ENCODE data around the gene TBX19.

Gene TBX19

DNA sequence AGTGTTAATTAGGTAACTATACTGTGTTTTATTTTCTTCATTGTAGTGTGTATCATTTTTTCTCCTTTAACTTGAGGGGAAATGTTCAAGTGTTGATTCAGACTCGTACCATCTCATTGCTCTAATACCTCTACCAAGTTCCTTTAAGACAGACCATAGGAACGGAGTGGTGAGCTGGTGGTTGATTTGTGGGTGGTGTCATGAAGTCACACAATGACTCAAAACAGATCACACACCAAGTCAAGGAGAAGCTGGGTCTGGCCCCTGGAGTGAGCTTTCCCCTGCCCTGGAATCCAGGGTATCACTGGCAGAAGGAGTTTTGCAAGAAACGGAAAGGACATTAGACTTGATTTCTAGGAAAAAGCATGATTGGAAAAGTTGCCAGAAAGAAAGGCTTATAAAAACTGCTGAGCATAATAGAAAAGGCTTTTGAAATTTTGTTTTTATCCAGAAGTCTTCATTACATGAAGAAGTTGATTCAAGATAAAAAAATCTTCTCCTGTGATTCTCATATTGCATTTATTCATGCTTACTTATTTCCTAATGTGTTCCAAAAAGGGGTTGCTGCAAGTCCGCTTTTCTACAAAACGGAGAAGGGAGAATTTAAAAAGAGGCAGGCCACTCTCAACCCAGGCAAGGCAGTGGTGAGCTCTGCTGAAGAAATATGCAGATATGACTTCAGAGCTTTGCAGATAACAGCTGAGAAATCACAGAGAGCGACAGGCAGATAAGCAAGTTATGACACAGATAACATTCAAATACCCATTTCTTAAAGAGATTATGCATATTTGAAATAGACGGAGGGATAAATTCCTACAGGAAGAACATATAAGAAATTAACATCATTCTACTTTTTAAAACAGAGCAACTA, 79.7 kb downstream of the TBX19 start:
- DNase-seq (ENCODE audit: low spot score): no peak

DNA sequence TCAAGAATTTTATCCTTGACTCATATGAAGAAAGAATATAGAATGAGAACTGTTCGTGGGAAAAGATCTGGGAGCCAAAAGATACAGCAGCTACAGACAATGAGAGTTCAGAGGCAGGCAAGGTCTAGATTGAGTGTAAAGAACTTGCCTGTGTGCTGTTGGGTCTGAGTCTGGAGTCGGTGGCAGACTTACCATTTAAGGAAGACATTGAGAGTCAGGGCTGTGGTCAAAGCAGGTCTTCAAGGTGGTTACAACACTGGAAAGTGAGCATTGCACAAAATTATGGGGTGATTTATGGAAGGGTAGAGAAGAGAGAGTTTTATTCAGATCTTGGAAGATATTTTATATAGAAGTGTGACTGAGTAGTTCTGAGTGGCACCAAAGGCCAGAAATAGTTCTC, 80.6 kb downstream of the TBX19 start:
- no peak for DNase-seq (ENCODE audit: low spot score)

GRCh38 chr1:168362991-168363390, 82.3 kb downstream of the TBX19 start:
- DNase-seq (ENCODE audit: low spot score): no peak
